HepG2 (cell line): ENCODE measurements around the gene SLC2A6.

Experiments used
- CCAR2 ChIP-seq: fragments of 200-400 bp; formaldehyde crosslinking; optimal IDR thresholded peaks from 2 replicates; pipeline ENCODE3; 2018; ENCODE audit warnings: low read depth, mild to moderate bottlenecking, low read length, moderate library complexity
- DNMT1 ChIP-seq: sonication (generic); formaldehyde crosslinking; IDR thresholded peaks from 2 replicates; pipeline ENCODE4 v1.5.1; 2020; ENCODE audit warnings: mild to moderate bottlenecking, missing genetic modification reagents
- GABPA ChIP-seq, 2 experiments: IDR thresholded peaks; 2 replicates each; pipeline ENCODE4 v1.6.1; 2011 to 2016; ENCODE audit warnings: low read depth in 2 of 2, low read length in 1 of 2, missing biosample characterization in 1 of 2, missing genetic modification characterization in 1 of 2
- ZKSCAN1 ChIP-seq: fragments of 150-350 bp; IDR thresholded peaks from 2 replicates; pipeline ENCODE4 v1.6.1; 2014; ENCODE audit warnings: low read length
- ZNF660 ChIP-seq: sonication (generic); formaldehyde crosslinking; IDR thresholded peaks from 2 replicates; pipeline ENCODE4 v1.5.1; 2020; ENCODE audit warnings: mild to moderate bottlenecking, low read depth, missing genetic modification reagents, borderline replicate concordance
- TF ChIP-seq, protein P1 (sequence below): sonication (generic); formaldehyde crosslinking; IDR thresholded peaks from 2 replicates; pipeline ENCODE4 v1.5.0; 2020; ENCODE audit warnings: mild to moderate bottlenecking, missing genetic modification reagents, moderate library complexity
- TF ChIP-seq, protein P2 (sequence below): sonication (generic); formaldehyde crosslinking; IDR thresholded peaks from 2 replicates; pipeline ENCODE4 v1.8.0; 2022; ENCODE audit warnings: low read depth, missing genetic modification reagents
- TF ChIP-seq, protein P3 (sequence below): IDR thresholded peaks from 2 replicates; pipeline ENCODE4 v1.6.1; 2016

DNA sequence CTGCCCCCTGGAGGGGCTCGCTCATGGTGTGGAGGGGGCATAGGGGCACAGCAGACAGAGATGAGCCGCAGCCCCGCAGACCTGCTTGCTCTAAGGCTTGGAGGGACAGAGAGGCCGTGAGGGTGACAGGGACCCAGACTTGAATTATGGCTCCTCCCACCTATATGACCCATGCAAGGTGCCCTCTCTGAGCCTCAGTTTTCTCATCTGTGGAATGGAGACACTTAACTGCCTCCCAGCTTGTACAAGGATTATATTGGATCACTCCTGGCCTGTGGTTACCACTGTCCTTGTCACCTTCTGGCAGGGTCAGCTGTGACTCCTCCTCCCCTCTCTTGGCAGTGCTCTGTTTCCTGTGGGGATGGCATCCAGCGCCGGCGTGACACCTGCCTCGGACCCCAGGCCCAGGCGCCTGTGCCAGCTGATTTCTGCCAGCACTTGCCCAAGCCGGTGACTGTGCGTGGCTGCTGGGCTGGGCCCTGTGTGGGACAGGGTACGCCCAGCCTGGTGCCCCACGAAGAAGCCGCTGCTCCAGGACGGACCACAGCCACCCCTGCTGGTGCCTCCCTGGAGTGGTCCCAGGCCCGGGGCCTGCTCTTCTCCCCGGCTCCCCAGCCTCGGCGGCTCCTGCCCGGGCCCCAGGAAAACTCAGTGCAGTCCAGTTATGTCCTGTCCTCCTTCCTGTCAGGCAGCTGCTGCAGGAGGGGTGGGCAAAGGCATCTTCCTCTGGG, 23.8 kb downstream of the SLC2A6 start:
- TF ChIP-seq, protein P1, sequence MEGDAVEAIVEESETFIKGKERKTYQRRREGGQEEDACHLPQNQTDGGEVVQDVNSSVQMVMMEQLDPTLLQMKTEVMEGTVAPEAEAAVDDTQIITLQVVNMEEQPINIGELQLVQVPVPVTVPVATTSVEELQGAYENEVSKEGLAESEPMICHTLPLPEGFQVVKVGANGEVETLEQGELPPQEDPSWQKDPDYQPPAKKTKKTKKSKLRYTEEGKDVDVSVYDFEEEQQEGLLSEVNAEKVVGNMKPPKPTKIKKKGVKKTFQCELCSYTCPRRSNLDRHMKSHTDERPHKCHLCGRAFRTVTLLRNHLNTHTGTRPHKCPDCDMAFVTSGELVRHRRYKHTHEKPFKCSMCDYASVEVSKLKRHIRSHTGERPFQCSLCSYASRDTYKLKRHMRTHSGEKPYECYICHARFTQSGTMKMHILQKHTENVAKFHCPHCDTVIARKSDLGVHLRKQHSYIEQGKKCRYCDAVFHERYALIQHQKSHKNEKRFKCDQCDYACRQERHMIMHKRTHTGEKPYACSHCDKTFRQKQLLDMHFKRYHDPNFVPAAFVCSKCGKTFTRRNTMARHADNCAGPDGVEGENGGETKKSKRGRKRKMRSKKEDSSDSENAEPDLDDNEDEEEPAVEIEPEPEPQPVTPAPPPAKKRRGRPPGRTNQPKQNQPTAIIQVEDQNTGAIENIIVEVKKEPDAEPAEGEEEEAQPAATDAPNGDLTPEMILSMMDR: no peak
- no peak for TF ChIP-seq DNMT1 (CRISPR knock-in tag)
- no peak for TF ChIP-seq ZNF660 (CRISPR knock-in tag)
- no peak for TF ChIP-seq CCAR2
- TF ChIP-seq GABPA (IDR thresholded peaks at IDR 0.05; ENCODE audit: low read depth, low read length): no peak
- no peak for TF ChIP-seq GABPA (CRISPR knock-in tag; IDR thresholded peaks at IDR 0.05; ENCODE audit: low read depth)
- TF ChIP-seq, protein P2, sequence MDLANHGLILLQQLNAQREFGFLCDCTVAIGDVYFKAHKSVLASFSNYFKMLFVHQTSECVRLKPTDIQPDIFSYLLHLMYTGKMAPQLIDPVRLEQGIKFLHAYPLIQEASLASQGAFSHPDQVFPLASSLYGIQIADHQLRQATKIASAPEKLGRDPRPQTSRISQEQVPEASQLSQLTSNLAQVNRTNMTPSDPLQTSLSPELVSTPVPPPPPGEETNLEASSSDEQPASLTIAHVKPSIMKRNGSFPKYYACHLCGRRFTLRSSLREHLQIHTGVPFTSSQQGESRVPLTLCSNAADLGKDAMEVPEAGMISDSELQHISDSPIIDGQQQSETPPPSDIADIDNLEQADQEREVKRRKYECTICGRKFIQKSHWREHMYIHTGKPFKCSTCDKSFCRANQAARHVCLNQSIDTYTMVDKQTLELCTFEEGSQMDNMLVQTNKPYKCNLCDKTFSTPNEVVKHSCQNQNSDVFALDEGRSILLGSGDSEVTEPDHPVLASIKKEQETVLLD: no peak
- TF ChIP-seq, protein P3, sequence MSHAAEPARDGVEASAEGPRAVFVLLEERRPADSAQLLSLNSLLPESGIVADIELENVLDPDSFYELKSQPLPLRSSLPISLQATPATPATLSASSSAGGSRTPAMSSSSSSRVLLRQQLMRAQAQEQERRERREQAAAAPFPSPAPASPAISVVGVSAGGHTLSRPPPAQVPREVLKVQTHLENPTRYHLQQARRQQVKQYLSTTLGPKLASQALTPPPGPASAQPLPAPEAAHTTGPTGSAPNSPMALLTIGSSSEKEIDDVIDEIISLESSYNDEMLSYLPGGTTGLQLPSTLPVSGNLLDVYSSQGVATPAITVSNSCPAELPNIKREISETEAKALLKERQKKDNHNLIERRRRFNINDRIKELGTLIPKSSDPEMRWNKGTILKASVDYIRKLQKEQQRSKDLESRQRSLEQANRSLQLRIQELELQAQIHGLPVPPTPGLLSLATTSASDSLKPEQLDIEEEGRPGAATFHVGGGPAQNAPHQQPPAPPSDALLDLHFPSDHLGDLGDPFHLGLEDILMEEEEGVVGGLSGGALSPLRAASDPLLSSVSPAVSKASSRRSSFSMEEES (CRISPR knock-in tag): no peak
- no peak for TF ChIP-seq ZKSCAN1
